B cell (primary cell): ENCODE measurements around the gene DOP1B. TPM values are rescaled to one million over a fixed set of nuclear protein-coding genes. Genes with fewer than 3 reads are reported as not detected.

Experiments used
- ATAC-seq: fragments of 200-7000 bp; cut with Tn5 transposase; one replicate; pipeline ENCODE4 v1.10.0; 2021; ENCODE audit warnings: low read depth, mild to moderate bottlenecking, moderate number of reproducible peaks, moderate library complexity
- CTCF ChIA-PET: fragments of 350-600 bp; sonication (Branson Sonifier 250); formaldehyde crosslinking; loops from one replicate; lab custom pipeline; 2021; ENCODE audit warnings: antibody characterized with exemption, inconsistent platforms; lab: Charles Lee
- POLR2A ChIA-PET: fragments of 350-600 bp; sonication (Branson Sonifier 250); formaldehyde crosslinking; loops from one replicate; lab custom pipeline; 2021; ENCODE audit warnings: antibody characterized with exemption; lab: Charles Lee
- DNase-seq: peaks from one replicate; pipeline ENCODE4 v3.0.0; 2013
- H2AFZ ChIP-seq: 2 replicates; pipeline ENCODE4 v1.6.1; 2012; ENCODE audit warnings: mild to moderate bottlenecking, low read depth, low read length; ENCODE audit not compliant: insufficient read depth, poor library complexity, severe bottlenecking
- H3K27ac ChIP-seq, 2 donors: 1 replicate in 1 of 2; 2 replicates in 1 of 2; pipeline ENCODE4 v1.5.1; 2012 to 2013; ENCODE audit warnings: low read length in 2 of 2, mild to moderate bottlenecking in 2 of 2, moderate library complexity in 1 of 2
- H3K27me3 ChIP-seq, 4 experiments: fragments of 200-600 bp in 1 of 4; sonication (generic) in 1 of 4; replicated peaks in 1 of 4; 1 replicate in 2 of 4; 2 replicates in 2 of 4; pipeline versions ENCODE4 v1.6.1 to v1.7.0; 2013 to 2016; ENCODE audit warnings: low read length in 3 of 4, mild to moderate bottlenecking in 2 of 4, mixed read lengths in 1 of 4, moderate library complexity in 1 of 4; ENCODE audit not compliant: insufficient read depth in 4 of 4, control insufficient read depth in 3 of 4; ENCODE audit errors: control extremely low read depth in 1 of 4
- H3K36me3 ChIP-seq, 2 experiments: replicated peaks in 1 of 2; 1 replicate in 1 of 2; 2 replicates in 1 of 2; pipeline versions ENCODE4 v1.6.1 to v1.7.1; 2013; ENCODE audit warnings: low read length in 1 of 2; ENCODE audit not compliant: insufficient read depth in 2 of 2, control insufficient read depth in 1 of 2; ENCODE audit errors: control extremely low read depth in 1 of 2, extremely low read depth in 1 of 2
- H3K4me1 ChIP-seq, 2 donors: fragments of 200-600 bp in 1 of 2; sonication (generic) in 1 of 2; 1 replicate in 1 of 2; 2 replicates in 1 of 2; pipeline versions ENCODE4 v1.5.1 to v1.6.1; 2013 to 2017; ENCODE audit warnings: low read length in 2 of 2; ENCODE audit not compliant: control insufficient read depth in 2 of 2, insufficient read depth in 2 of 2
- H3K4me2 ChIP-seq: replicated peaks from 2 replicates; pipeline ENCODE3; 2012; ENCODE audit warnings: mild to moderate bottlenecking, low read depth, low read length; ENCODE audit not compliant: poor library complexity, severe bottlenecking
- H3K4me3 ChIP-seq, 5 experiments: fragments of 200-600 bp in 1 of 5; sonication (generic) in 1 of 5; 1 replicate in 3 of 5; 2 replicates in 2 of 5; pipeline versions ENCODE4 v1.5.1 to v1.7.0; 2011 to 2016; ENCODE audit warnings: low read length in 4 of 5, mild to moderate bottlenecking in 4 of 5, low read depth in 2 of 5, control low read depth in 1 of 5, moderate library complexity in 1 of 5; ENCODE audit not compliant: insufficient read depth in 1 of 5; ENCODE audit errors: control extremely low read depth in 1 of 5, extremely low read depth in 1 of 5
- H3K79me2 ChIP-seq: fragments of 200-600 bp; sonication (generic); one replicate; pipeline ENCODE4 v1.6.0; 2016; ENCODE audit warnings: low read length; ENCODE audit not compliant: control insufficient read depth, insufficient read depth
- H3K9ac ChIP-seq: fragments of 200-600 bp; sonication (generic); 2 replicates; pipeline ENCODE4 v1.6.1; 2017; ENCODE audit warnings: mild to moderate bottlenecking, low read length, moderate library complexity
- H3K9me3 ChIP-seq, 3 donors: one replicate each; pipeline versions ENCODE4 v1.6.1 to v1.7.1; 2013; ENCODE audit warnings: low read length in 2 of 3; ENCODE audit not compliant: control insufficient read depth in 2 of 3, insufficient read depth in 1 of 3; ENCODE audit errors: control extremely low read depth in 1 of 3
- H4K20me1 ChIP-seq: 2 replicates; pipeline ENCODE4 v1.6.0; 2012; ENCODE audit warnings: mild to moderate bottlenecking, low read length; ENCODE audit not compliant: insufficient read depth, control insufficient read depth, poor library complexity, severe bottlenecking
- H3K27ac Mint-ChIP-seq: one replicate; pipeline ENCODE4 v1.8.0; 2021; ENCODE audit warnings: mixed read lengths
- H3K27me3 Mint-ChIP-seq: one replicate; pipeline ENCODE4 v1.8.0; 2021; ENCODE audit warnings: mixed read lengths
- H3K4me1 Mint-ChIP-seq: one replicate; pipeline ENCODE4 v1.8.0; 2021; ENCODE audit warnings: mixed read lengths
- H3K4me3 Mint-ChIP-seq: one replicate; pipeline ENCODE4 v1.8.0; 2021; ENCODE audit warnings: mixed read lengths
- H3K9me3 Mint-ChIP-seq: one replicate; pipeline ENCODE4 v1.8.0; 2022; ENCODE audit warnings: mixed read lengths; ENCODE audit not compliant: insufficient read depth
- EZH2 ChIP-seq: IDR thresholded peaks from 2 replicates; pipeline ENCODE4 v1.6.1; 2012; ENCODE audit warnings: borderline replicate concordance, low read depth, mild to moderate bottlenecking, moderate library complexity, low read length; ENCODE audit not compliant: insufficient read depth, poor library complexity, severe bottlenecking
- WGBS: methylation state at CpG from one replicate; pipeline ENCODE4 v1.1.5; 2013; ENCODE audit warnings: missing lambda C conversion rate; ENCODE audit not compliant: insufficient coverage; 5-methylcytosine and 5-hydroxymethylcytosine counted together
- intact Hi-C: fragments of 100-400 bp; cut with micrococcal nuclease; formaldehyde crosslinking; loops from one replicate; pipeline ENCODE4 v1.10.0; 2022
- polyA plus RNA-seq: library from polyadenylated mRNA; depleted of rRNA; stranded (reverse); fragments of >200 nt; gene quantifications from 2 replicates; pipeline ENCODE4 v1.2.3, GENCODE V29; 2012
- total RNA-seq, 2 donors: library from RNA; stranded (reverse); fragments of 120-200 nt in 1 of 2; gene quantifications; 1 replicate in 1 of 2; 2 replicates in 1 of 2; pipeline versions ENCODE4 v1.2.3 to v1.2.4, GENCODE V29; 2013 to 2022
- TF ChIP-seq, protein P1 (sequence below): fragments of 200-600 bp; IDR thresholded peaks from one replicate; pipeline ENCODE4 v1.8.0; 2022; ENCODE audit warnings: antibody characterized with exemption, mild to moderate bottlenecking

The DOP1B gene
- total and polyA plus RNA-seq, 2 donors (not counting 1 experiment from before 2014, with no cell fraction given): 31.3 to 44.2 TPM

DNA sequence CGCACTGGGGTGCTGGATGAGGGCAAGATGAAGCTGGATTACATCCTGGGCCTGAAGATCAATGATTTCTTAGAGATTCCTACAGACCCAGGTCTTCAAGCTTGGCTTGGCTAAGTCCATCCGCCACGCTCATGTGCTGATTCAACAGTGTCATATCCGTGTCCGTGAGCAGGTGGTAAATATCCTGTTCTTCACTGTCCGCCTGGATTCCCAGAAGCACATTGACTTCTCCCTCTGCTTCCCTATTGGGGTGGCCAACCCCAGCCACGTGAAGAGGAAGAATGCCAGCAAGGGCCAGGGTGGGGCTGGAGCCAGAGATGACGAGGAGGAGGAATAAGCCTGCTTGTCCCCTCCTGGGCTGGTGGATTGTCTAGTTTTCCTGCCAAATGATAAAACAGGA, 23.9 kb upstream of the DOP1B start:
- Mint-ChIP-seq H3K27me3 (no peaks in the 10 kb centered on the region), H3K27ac (peak overlapping the region; percentile 41), H3K9me3 (no peaks in the 10 kb centered on the region), H3K4me1 (peaks cover 39% of the 10 kb centered on the region), H3K4me3 (no peak overlapping the region)
- Histone ChIP-seq H3K27me3 (peaks cover 0 to 3% (median 0%) of the 10 kb centered on the region in 4 experiments), H2AFZ (no peak overlapping the region), H3K4me3 (no peak overlapping the region), H3K4me2 (no peak overlapping the region), H4K20me1 (no peaks in the 10 kb centered on the region), H3K27ac (no peak overlapping the region), H3K9ac (no peak overlapping the region), H3K79me2 (no peaks in the 10 kb centered on the region), H3K4me1 (peaks cover 21 to 33% of the 10 kb centered on the region in 2 donors), H3K36me3 (no peaks in the 10 kb centered on the region), H3K9me3 (no peaks in the 10 kb centered on the region)
- WGBS: 99% methylated on average over 5 of the region's 8 CpGs
- CTCF ChIA-PET: interaction anchor here (1.0 kb wide), 1 partner anchor 9 kb away, joined by 5 read pairs; no protein-coding TSS in a partner anchor
- TF ChIP-seq EZH2: no peak
- TF ChIP-seq, protein P1, sequence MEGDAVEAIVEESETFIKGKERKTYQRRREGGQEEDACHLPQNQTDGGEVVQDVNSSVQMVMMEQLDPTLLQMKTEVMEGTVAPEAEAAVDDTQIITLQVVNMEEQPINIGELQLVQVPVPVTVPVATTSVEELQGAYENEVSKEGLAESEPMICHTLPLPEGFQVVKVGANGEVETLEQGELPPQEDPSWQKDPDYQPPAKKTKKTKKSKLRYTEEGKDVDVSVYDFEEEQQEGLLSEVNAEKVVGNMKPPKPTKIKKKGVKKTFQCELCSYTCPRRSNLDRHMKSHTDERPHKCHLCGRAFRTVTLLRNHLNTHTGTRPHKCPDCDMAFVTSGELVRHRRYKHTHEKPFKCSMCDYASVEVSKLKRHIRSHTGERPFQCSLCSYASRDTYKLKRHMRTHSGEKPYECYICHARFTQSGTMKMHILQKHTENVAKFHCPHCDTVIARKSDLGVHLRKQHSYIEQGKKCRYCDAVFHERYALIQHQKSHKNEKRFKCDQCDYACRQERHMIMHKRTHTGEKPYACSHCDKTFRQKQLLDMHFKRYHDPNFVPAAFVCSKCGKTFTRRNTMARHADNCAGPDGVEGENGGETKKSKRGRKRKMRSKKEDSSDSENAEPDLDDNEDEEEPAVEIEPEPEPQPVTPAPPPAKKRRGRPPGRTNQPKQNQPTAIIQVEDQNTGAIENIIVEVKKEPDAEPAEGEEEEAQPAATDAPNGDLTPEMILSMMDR: no peak
- no peak for DNase-seq
- intact Hi-C loops: no loop called here
- POLR2A ChIA-PET: no interaction called here
- no peak for ATAC-seq

DNA sequence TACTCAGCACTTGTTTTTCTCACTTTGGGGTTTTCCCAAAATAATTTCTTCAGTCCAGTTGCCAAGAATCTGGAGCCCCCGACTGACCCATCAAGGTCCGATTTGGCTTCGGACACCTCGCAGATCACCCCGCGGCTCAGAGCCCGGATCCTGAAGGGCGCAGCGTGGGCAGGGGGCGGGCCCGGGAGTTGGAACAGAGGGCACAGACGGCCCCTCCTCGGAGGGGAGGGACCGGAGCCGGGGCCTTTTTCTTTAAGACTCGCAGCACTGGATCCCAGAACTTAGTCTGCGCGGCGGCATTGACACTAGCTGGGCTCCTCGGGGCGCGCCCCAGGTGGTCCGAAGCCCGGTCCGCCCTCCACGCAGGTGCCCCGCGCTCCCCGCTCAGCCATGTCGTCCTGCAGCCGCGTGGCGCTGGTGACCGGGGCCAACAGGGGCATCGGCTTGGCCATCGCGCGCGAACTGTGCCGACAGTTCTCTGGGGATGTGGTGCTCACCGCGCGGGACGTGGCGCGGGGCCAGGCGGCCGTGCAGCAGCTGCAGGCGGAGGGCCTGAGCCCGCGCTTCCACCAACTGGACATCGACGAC, 21.7 kb upstream of the DOP1B start, which contains the start of gene CBR3:
TSS of gene CBR3 (plus strand) at position 277 of the 588 bp plus-strand sequence. CDS start at position 391, 114 bp downstream.
- H3K4me1 Mint-ChIP-seq: peaks cover 36% of the 10 kb centered on the region
- DNase-seq (peak; percentile 63), ATAC-seq (peak; percentile 26)
- peak within 1 kb of the TSS; percentile 75 for H3K9ac ChIP-seq
- ChIA-PET CTCF (interaction anchor here (0.8 to 2.1 kb wide), 3 partner anchors 12 to 18 kb away, joined by 3 to 6 read pairs (median 4); no protein-coding TSS in a partner anchor), POLR2A (interaction anchor here (1.1 to 1.9 kb wide), 3 partner anchors 21 to 119 kb away, joined by 3 to 11 read pairs (median 9); partner anchors contain the start of gene SETD4)
- H3K27me3 ChIP-seq: peaks cover 0 to 3% (median 0%) of the 10 kb centered on the region in 4 experiments
- H3K4me3 Mint-ChIP-seq: peak within 1 kb of the TSS; percentile 90
- H3K9me3 Mint-ChIP-seq: no peaks in the 10 kb centered on the region
- peaks cover 21 to 29% of the 10 kb centered on the region in 2 donors for H3K4me1 ChIP-seq
- no peaks in the 10 kb centered on the region for H4K20me1 ChIP-seq
- TF ChIP-seq EZH2: no peak
- TF ChIP-seq, protein P1: no peak
- no peaks in the 10 kb centered on the region for H3K27me3 Mint-ChIP-seq
- no peaks in the 10 kb centered on the region for H3K79me2 ChIP-seq
- WGBS: under 1% methylated on average over 53 of the region's 53 CpGs
- intact Hi-C loops: loop anchor here (1.0 kb wide), 1 partner anchor 21 kb away; the partner anchor contains the start of gene DOP1B
- H3K27ac Mint-ChIP-seq: peak within 1 kb of the TSS; percentile 90
- H3K27ac ChIP-seq: peak within 1 kb of the TSS; percentile 41 to 62
- peak within 1 kb of the TSS; percentile 85 for H3K4me2 ChIP-seq
- peak within 1 kb of the TSS; percentile 78 for H2AFZ ChIP-seq
- peak within 1 kb of the TSS; percentile 71 to 89 (median 76) for H3K4me3 ChIP-seq
- no peaks in the 10 kb centered on the region for H3K9me3 ChIP-seq
- H3K36me3 ChIP-seq: peaks cover 0 to 3% of the 10 kb centered on the region in 2 experiments
